Stimulated activated CD8-positive, alpha-beta memory T cell treated with anti-CD3 and anti-CD28 coated beads, Interleukin-15, amount 100 ng/mL, for 4 hours (primary cell): ENCODE measurements around the gene CXCL13.
"Not testable (repeated sequence)": the region's sequence is repeated elsewhere in the genome, so short reads cannot be mapped to it uniquely, and the experiment has no call there.

Experiments
- DNase-seq, 2 donors: peaks; one replicate each; pipeline ENCODE4 v3.0.0-alpha.2; 2020; ENCODE audit warnings: low read depth in 2 of 2

CXCL13 gene

DNA sequence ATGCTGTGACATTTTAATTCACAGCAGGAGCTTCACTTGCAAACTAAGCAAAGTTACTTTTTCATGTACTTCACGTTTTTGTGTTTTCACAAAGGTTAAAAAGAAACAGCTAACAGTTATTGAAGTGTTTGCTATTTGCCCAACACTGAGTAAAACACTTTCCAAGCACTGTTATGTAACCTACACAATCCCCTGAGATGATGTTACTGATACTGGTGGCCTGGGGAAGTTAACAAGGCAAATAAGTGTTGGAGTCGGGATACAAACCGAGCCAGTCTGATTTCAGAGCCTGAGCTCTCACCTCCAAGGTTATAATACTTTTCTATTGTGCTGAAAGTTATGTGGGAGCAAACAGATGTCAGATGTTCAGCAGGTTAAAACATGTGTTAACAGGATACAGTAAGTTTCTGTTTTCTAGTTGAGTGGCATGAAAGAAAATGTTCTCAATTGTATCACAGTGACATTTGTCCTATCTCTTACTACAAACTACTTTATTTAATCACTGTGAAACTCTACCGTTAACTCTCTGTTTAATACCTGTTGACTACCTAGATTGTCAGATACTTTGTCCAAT lies 3.9 kb upstream of the CXCL13 start:
- no peak for DNase-seq

- no peak for DNase-seq
These were observed 7.6 kb downstream of the CXCL13 start for GRCh38 chr4:77613267-77613666.

DNA sequence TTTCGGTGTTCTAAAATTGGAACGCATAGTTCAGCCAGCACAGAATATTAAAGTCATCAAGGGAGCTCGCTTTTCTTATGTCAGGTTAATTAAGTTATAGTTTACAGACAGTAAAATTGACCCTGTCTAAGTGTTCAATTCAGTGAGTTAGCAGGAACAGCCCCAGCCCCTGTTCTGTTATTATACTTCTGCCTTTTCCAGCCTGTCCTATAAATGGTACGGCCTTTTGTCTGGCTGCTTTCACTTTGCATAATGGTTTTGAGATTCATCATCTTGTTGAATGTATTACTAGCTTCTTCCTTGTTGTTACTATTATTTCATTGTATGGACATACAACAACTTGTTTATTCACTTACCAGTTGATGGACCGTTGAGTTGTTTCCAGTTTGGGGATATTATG lies 9.5 kb downstream of the CXCL13 start:
- no peak for DNase-seq

GRCh38 chr4:77617203-77617602 lies 11.6 kb downstream of the CXCL13 start:
- DNase-seq = no peak

GRCh38 chr4:77618383-77619241 lies 13.0 kb downstream of the CXCL13 start:
- DNase-seq = peak in 1 of 2 donors; percentile 27

- no peak for DNase-seq
These were observed 13.8 kb downstream of the CXCL13 start for GRCh38 chr4:77619408-77619807.

- no peak for DNase-seq
These were observed 15.6 kb downstream of the CXCL13 start for GRCh38 chr4:77621254-77621653.

DNA sequence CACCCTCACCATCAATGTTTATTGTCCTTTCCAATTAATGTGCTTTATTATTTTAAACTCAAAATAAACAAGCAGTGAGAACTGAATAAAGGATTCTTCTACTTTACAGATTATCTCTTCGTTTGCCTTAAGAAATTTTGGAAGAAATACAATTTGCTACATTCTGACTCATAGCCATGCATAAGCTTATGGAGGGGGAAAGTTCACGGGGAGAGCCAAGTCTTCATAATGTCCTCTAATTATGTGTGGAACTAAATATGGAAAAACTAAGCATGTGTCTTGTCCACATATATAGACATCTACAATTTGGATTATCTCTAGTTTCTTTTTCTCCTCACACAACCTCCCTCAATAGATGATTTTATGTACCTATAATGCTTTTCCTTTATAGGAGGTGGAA lies 17.5 kb downstream of the CXCL13 start:
- no peak for DNase-seq

DNA sequence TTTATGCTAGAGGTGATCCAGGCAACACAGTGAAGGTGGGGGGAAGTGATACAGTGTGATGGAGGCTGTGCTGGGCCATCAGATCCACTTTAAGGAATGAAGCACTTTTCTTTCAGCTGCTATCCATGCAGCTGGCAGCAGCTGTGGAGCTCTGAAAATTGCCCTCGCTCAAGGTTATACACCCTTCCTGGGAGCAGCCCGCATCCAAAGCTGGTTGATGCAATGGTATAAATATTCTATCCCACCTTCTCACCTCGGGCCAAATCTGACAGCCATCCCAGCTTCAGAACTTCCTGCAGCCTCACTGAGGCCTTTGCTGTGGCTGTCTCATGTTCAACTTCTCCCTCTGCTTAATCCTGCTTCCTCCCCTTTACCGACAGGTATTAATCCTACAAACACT lies 18.6 kb downstream of the CXCL13 start:
- DNase-seq = no peak

GRCh38 chr4:77625485-77625884 lies 19.9 kb downstream of the CXCL13 start:
- no peak for DNase-seq

DNA sequence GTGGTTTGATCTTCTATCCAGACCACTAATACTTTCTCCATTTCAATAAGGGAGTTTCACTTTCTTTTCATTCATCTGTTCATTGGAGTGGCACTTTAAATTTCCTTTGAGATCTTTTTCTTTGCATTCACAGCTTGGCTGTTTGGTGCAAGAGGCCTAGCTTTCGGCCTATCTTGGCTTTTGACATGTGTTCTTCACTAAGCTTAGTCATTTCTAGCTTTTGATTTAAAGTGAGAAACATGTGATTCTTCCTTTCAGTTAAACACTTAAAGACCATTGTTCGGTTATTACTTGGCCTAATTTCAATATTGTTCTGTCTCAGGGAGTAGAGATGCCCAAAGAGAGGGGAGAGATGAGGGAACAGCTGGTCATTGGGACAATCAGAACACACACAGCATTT lies 24.3 kb downstream of the CXCL13 start:
- no peak for DNase-seq

DNA sequence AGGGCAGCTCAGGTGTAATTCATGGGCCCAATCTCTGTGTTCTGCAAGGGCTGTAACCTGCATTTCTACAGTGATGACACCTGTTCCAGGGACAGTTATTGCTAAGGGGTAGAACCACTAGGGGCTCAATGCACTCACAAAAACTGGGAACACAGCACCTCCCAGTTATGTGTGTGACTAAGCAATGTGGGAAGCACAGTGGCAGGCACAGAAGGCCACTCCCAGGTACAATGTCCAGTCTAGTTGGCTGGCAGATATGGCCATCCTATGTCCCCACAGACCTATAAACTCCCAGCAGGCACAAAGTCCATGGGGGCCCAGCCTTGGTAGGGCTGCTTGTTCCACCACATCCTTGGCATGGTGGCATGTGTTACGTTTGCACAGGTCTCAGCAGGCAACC lies 25.7 kb downstream of the CXCL13 start:
- no peak for DNase-seq

- no peak for DNase-seq
These were observed 28.6 kb downstream of the CXCL13 start for GRCh38 chr4:77634132-77634785.

DNA sequence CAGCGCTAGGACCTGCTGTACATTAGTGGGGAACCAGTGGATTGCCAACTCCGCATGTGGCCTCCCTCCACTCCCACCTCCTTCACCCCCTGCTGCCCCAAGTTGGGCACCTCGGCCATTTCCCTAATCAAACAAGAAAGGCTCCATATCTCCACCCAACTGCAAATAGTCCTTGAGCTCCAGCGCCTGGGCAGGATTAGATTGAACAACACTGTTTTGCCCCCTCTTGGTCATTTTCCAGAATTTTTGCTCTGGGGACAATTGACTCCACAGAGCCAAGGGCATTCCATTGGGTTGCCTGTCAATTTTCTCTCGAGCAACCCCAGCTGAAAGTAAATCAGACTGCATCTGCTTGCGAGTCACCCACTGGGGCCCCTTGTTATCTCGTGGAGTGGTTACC lies 29.6 kb downstream of the CXCL13 start:
- no peak for DNase-seq

DNA sequence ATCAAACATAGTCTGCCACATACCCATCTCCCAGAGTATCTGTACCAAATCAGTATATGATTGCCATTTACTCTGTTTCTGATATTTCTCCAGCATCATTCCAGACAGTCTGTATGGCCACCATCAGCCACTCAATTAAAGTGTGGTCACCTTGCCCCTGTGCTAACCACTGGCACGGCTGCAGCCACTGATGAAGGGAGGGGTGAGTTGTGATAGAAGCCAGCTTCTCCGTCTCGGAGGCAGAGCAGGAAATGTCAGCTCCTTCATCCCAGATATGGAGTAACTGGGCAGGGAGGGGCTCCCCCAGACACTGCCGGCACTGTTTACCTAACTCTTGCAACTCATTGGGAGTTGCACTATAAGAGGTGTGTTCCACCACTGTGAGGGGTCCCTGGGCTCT lies 30.3 kb downstream of the CXCL13 start:
- DNase-seq = no peak

GRCh38 chr4:77636902-77637301 lies 31.3 kb downstream of the CXCL13 start:
- DNase-seq = no peak

GRCh38 chr4:77644069-77644468 lies 38.4 kb downstream of the CXCL13 start:
- DNase-seq = not testable (repeated sequence)

GRCh38 chr4:77650787-77651186 lies 45.2 kb downstream of the CXCL13 start:
- no peak for DNase-seq

- DNase-seq = no peak
These were observed 46.2 kb downstream of the CXCL13 start for GRCh38 chr4:77651820-77652219.

DNA sequence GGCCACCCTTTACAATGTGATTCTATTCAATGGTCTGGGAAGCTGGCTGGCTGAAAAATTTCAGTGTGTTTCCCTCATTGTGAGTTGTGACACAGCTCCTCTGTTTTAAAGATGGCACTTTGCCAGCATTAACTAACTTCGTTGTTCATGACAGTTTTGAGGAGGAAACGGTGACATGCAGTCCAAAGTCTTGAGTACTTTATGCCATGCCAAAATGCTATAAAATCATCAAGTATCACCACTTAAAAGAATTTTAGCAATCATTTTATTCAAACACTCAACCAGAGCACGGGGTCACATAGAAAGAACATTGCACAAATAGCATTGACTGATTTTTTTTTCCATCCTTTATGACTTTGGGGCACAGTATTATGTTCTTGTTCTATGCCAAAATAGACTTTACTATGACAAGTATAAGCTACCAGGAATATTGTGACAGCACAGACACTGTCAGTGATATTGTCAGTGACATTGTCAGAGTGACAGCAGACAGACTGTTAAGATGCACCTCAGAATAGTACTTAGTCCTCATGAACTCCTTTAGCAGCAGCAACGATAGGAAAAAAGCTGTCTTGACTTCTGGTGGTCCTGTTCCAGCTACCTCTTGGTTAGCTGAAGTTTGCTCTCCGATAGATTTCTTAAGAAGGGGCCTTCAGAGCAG lies 46.7 kb downstream of the CXCL13 start:
- no peak for DNase-seq

GRCh38 chr4:77653162-77653758 lies 47.6 kb downstream of the CXCL13 start:
- DNase-seq = no peak

DNA sequence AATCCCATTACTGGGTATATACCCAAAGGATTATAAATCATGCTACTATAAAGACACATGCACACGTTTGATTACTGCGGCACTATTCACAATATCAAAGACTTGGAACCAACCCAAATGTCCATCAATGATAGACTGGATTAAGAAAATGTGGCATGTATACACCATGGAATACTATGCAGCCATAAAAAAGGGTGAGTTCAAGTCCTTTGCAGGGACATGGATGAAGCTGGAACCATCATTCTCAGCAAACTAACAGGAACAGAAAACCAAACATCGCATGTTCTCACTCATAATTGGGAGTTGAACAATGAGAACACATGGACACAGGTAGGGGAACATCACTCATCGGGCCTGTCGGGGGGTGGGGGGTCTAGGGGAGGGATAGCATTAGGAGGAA lies 54.7 kb downstream of the CXCL13 start:
- DNase-seq = not testable (repeated sequence)
